Measurements from ENCODE around the gene GNAZ. TPM values are rescaled to one million over a fixed set of nuclear protein-coding genes. Genes with fewer than 3 reads are reported as not detected.

The GNAZ gene
- total RNA-seq, 1 experiment from 2014 or later: 3.9 TPM

GRCh38 chr22:23117891-23118646 is 47.8 kb downstream of the GNAZ start:
- DNase-seq (ENCODE audit: low read depth, low spot score): peak; percentile 19
- in situ Hi-C loops (cut with HindIII; ENCODE audit: low pct_unique_long_range_greater_than_20kb, low sequenced_read_pairs): no loop called here

GRCh38 chr22:23118647-23119493 is 48.6 kb downstream of the GNAZ start:
- in situ Hi-C loops (cut with HindIII; ENCODE audit: low pct_unique_long_range_greater_than_20kb, low sequenced_read_pairs): no loop called here
- no peak for DNase-seq (ENCODE audit: low read depth, low spot score)

- no peak for DNase-seq (ENCODE audit: low read depth, low spot score)
- in situ Hi-C loops (cut with HindIII; ENCODE audit: low pct_unique_long_range_greater_than_20kb, low sequenced_read_pairs): no loop called here
These were observed 49.4 kb downstream of the GNAZ start for GRCh38 chr22:23119494-23120414.

GRCh38 chr22:23120415-23120899 is 50.1 kb downstream of the GNAZ start:
- DNase-seq (ENCODE audit: low read depth, low spot score): no peak
- in situ Hi-C loops (cut with HindIII; ENCODE audit: low pct_unique_long_range_greater_than_20kb, low sequenced_read_pairs): no loop called here

GRCh38 chr22:23121000-23121421 is 50.7 kb downstream of the GNAZ start:
- DNase-seq (ENCODE audit: low read depth, low spot score): no peak
- in situ Hi-C loops (cut with HindIII; ENCODE audit: low pct_unique_long_range_greater_than_20kb, low sequenced_read_pairs): no loop called here

GRCh38 chr22:23121424-23121823 is 51.1 kb downstream of the GNAZ start:
- DNase-seq (ENCODE audit: low read depth, low spot score): no peak
- in situ Hi-C loops (cut with HindIII; ENCODE audit: low pct_unique_long_range_greater_than_20kb, low sequenced_read_pairs): no loop called here

GRCh38 chr22:23122216-23122957 is 52.1 kb downstream of the GNAZ start:
- no peak for DNase-seq (ENCODE audit: low read depth, low spot score)
- in situ Hi-C loops (cut with HindIII; ENCODE audit: low pct_unique_long_range_greater_than_20kb, low sequenced_read_pairs): no loop called here

- no peak for DNase-seq (ENCODE audit: low read depth, low spot score)
- in situ Hi-C loops (cut with HindIII; ENCODE audit: low pct_unique_long_range_greater_than_20kb, low sequenced_read_pairs): no loop called here
These were observed 52.9 kb downstream of the GNAZ start for GRCh38 chr22:23122992-23123803.

- in situ Hi-C loops (cut with HindIII; ENCODE audit: low pct_unique_long_range_greater_than_20kb, low sequenced_read_pairs): no loop called here
- DNase-seq (ENCODE audit: low read depth, low spot score): no peak
These were observed 53.5 kb downstream of the GNAZ start for GRCh38 chr22:23123804-23124254.

GRCh38 chr22:23124611-23125511 is 54.5 kb downstream of the GNAZ start:
- in situ Hi-C loops (cut with HindIII; ENCODE audit: low pct_unique_long_range_greater_than_20kb, low sequenced_read_pairs): no loop called here
- no peak for DNase-seq (ENCODE audit: low read depth, low spot score)

GRCh38 chr22:23125512-23126103 is 55.3 kb downstream of the GNAZ start:
- no peak for DNase-seq (ENCODE audit: low read depth, low spot score)
- in situ Hi-C loops (cut with HindIII; ENCODE audit: low pct_unique_long_range_greater_than_20kb, low sequenced_read_pairs): no loop called here

- no peak for DNase-seq (ENCODE audit: low read depth, low spot score)
- in situ Hi-C loops (cut with HindIII; ENCODE audit: low pct_unique_long_range_greater_than_20kb, low sequenced_read_pairs): no loop called here
These were observed 56.1 kb downstream of the GNAZ start for GRCh38 chr22:23126165-23127054.

GRCh38 chr22:23127055-23127756 is 56.9 kb downstream of the GNAZ start:
- DNase-seq (ENCODE audit: low read depth, low spot score): no peak
- in situ Hi-C loops (cut with HindIII; ENCODE audit: low pct_unique_long_range_greater_than_20kb, low sequenced_read_pairs): no loop called here

- in situ Hi-C loops (cut with HindIII; ENCODE audit: low pct_unique_long_range_greater_than_20kb, low sequenced_read_pairs): no loop called here
- DNase-seq (ENCODE audit: low read depth, low spot score): no peak
These were observed 57.5 kb downstream of the GNAZ start for GRCh38 chr22:23127788-23128187.

Data from SK-MEL-5 (cell line).